IMR-90 (cell line): ENCODE data around the gene NAPB. TPM values are rescaled to one million over a fixed set of nuclear protein-coding genes. Genes with fewer than 3 reads are reported as not detected.

Source experiments
- ATAC-seq: fragments of 200-7000 bp; cut with Tn5 transposase; 2 replicates; pipeline ENCODE4 v1.9.1; 2020; ENCODE audit warnings: low read depth, mild to moderate bottlenecking, moderate library complexity
- BruUV-seq: library from RNA; stranded (reverse); fragments of 400-500 nt; replicated peaks from 2 replicates; lab custom pipeline; 2021; lab: Mats Ljungman, UMichigan
- CTCF ChIA-PET: fragments of 300-600 bp; formaldehyde crosslinking; extraction: SDS; loops from one replicate; lab custom pipeline; 2021; ENCODE audit warnings: antibody characterized with exemption; lab: Yijun Ruan, JAX
- POLR2A ChIA-PET: fragments of 300-600 bp; sonication (Branson Sonifier 250); formaldehyde crosslinking; loops from one replicate; lab custom pipeline; 2022; ENCODE audit warnings: antibody characterized with exemption; ENCODE audit not compliant: unreplicated experiment; lab: Charles Lee
- DNase-seq: peaks from one replicate; pipeline ENCODE4 v3.0.0; 2013
- H2AFZ ChIP-seq: replicated peaks from 2 replicates; pipeline ENCODE3; 2013; ENCODE audit warnings: low read length, mild to moderate bottlenecking; ENCODE audit not compliant: poor library complexity
- H2AK5ac ChIP-seq: 2 replicates; pipeline ENCODE4 v1.6.1; 2013; ENCODE audit warnings: low read depth, low read length, inconsistent platforms
- H2AK9ac ChIP-seq: replicated peaks from 2 replicates; pipeline ENCODE3; 2013; ENCODE audit warnings: mild to moderate bottlenecking, low read depth, low read length, moderate library complexity; ENCODE audit not compliant: poor library complexity
- H2BK120ac ChIP-seq: 2 replicates; pipeline ENCODE4 v1.6.1; 2013; ENCODE audit warnings: low read depth, low read length, inconsistent platforms
- H2BK15ac ChIP-seq: 3 replicates; pipeline ENCODE4 v1.6.1; 2013; ENCODE audit warnings: low read depth, low read length, inconsistent platforms
- H2BK20ac ChIP-seq: 2 replicates; pipeline ENCODE4 v1.6.1; 2013; ENCODE audit warnings: low read depth, mild to moderate bottlenecking, inconsistent platforms, low read length, moderate library complexity
- H2BK5ac ChIP-seq: 2 replicates; pipeline ENCODE4 v1.6.1; 2013; ENCODE audit warnings: mild to moderate bottlenecking, low read depth, low read length, inconsistent platforms; ENCODE audit not compliant: poor library complexity, severe bottlenecking
- H3K14ac ChIP-seq: replicated peaks from 2 replicates; pipeline ENCODE4 v1.6.1; 2013; ENCODE audit warnings: low read depth, low read length, inconsistent platforms
- H3K18ac ChIP-seq: 2 replicates; pipeline ENCODE4 v1.6.1; 2013; ENCODE audit warnings: low read depth, low read length, control low read depth
- H3K23ac ChIP-seq: 2 replicates; pipeline ENCODE4 v1.6.1; 2013; ENCODE audit warnings: low read depth, low read length, inconsistent platforms
- H3K27ac ChIP-seq: 2 replicates; pipeline ENCODE4 v1.5.1; 2013; ENCODE audit warnings: mild to moderate bottlenecking, control low read depth, low read length; ENCODE audit not compliant: insufficient read depth
- H3K27me3 ChIP-seq: 2 replicates; pipeline ENCODE4 v1.6.1; 2013; ENCODE audit warnings: low read length; ENCODE audit not compliant: control insufficient read depth, insufficient read depth
- H3K36me3 ChIP-seq: 2 replicates; pipeline ENCODE4 v1.6.1; 2013; ENCODE audit warnings: low read length, mixed read lengths; ENCODE audit not compliant: control insufficient read depth, insufficient read depth
- H3K4ac ChIP-seq: 2 replicates; pipeline ENCODE4 v1.6.1; 2013; ENCODE audit warnings: low read depth, low read length, inconsistent platforms
- H3K4me1 ChIP-seq: 2 replicates; pipeline ENCODE4 v1.6.1; 2013; ENCODE audit warnings: low read length, mixed read lengths; ENCODE audit not compliant: control insufficient read depth, insufficient read depth
- H3K4me2 ChIP-seq: 2 replicates; pipeline ENCODE4 v1.6.1; 2013; ENCODE audit warnings: low read depth, mild to moderate bottlenecking, control low read depth, low read length, moderate library complexity
- H3K4me3 ChIP-seq: 2 replicates; pipeline ENCODE4 v1.5.1; 2013; ENCODE audit warnings: low read depth, mild to moderate bottlenecking, control low read depth, low read length, moderate library complexity; ENCODE audit not compliant: insufficient read depth
- H3K56ac ChIP-seq: 2 replicates; pipeline ENCODE4 v1.6.1; 2013; ENCODE audit warnings: low read length, inconsistent platforms; ENCODE audit not compliant: insufficient read depth; ENCODE audit errors: extremely low read depth
- H3K79me1 ChIP-seq, 2 experiments: 2 replicates each; pipeline ENCODE4 v1.6.1; 2013; ENCODE audit warnings: low read length in 2 of 2, inconsistent platforms in 1 of 2, low read depth in 1 of 2
- H3K9ac ChIP-seq: 2 replicates; pipeline ENCODE4 v1.6.1; 2013; ENCODE audit warnings: low read depth, low read length, control low read depth
- H3K9me1 ChIP-seq: 2 replicates; pipeline ENCODE4 v1.6.1; 2013; ENCODE audit warnings: low read length, inconsistent platforms; ENCODE audit not compliant: insufficient read depth
- H3K9me3 ChIP-seq: 2 replicates; pipeline ENCODE4 v1.6.1; 2013; ENCODE audit warnings: low read length; ENCODE audit not compliant: control insufficient read depth, insufficient read depth
- H4K20me1 ChIP-seq: 2 replicates; pipeline ENCODE4 v1.6.1; 2013; ENCODE audit warnings: low read length, inconsistent platforms; ENCODE audit not compliant: insufficient read depth
- H4K5ac ChIP-seq: 2 replicates; pipeline ENCODE4 v1.6.1; 2013; ENCODE audit warnings: mild to moderate bottlenecking, low read depth, low read length, control low read depth
- H4K8ac ChIP-seq, 2 experiments: 2 replicates each; pipeline ENCODE4 v1.6.1; 2013; ENCODE audit warnings: low read depth in 2 of 2, low read length in 2 of 2, control low read depth in 1 of 2, inconsistent platforms in 1 of 2
- H4K91ac ChIP-seq: 2 replicates; pipeline ENCODE4 v1.6.1; 2013; ENCODE audit warnings: low read depth, low read length, inconsistent platforms; ENCODE audit not compliant: insufficient read depth
- MXI1 ChIP-seq: IDR thresholded peaks from 2 replicates; pipeline ENCODE4 v1.6.1; 2012; ENCODE audit warnings: low read depth, mild to moderate bottlenecking, low read length, moderate library complexity, borderline replicate concordance
- WGBS, 2 experiments: methylation state at CpG; one replicate each; pipeline versions ENCODE4 v1.1.5 to v1.1.7; 2013; ENCODE audit warnings: missing lambda C conversion rate in 2 of 2; ENCODE audit not compliant: insufficient read length in 1 of 2; ENCODE audit errors: extremely low coverage in 2 of 2; 5-methylcytosine and 5-hydroxymethylcytosine counted together
- dilution Hi-C: fragments of 300-500 bp; cut with HindIII; formaldehyde crosslinking; loops from one replicate; pipeline ENCODE4 v1.14.3; 2018; ENCODE audit warnings: low sequenced_read_pairs; ENCODE audit not compliant: unreplicated experiment
- in situ Hi-C: fragments of 300-500 bp; cut with MboI; formaldehyde crosslinking; loops from 3 replicates; pipeline ENCODE4 v1.14.3; 2019; ENCODE audit warnings: low sequenced_read_pairs, inconsistent platforms, mixed read lengths
- intact Hi-C: fragments of 100-400 bp; cut with micrococcal nuclease; formaldehyde crosslinking; loops from 2 replicates; pipeline ENCODE4 v1.10.0; 2022
- polyA plus RNA-seq, 3 experiments: library from polyadenylated mRNA; depleted of rRNA; stranded (reverse); fragments of >200 nt; gene quantifications; 2 replicates each; pipeline ENCODE4 v1.2.3, GENCODE V29; 2012; ENCODE audit warnings: low replicate concordance in 1 of 3
- total RNA-seq: library from RNA; depleted of rRNA; stranded (reverse); fragments of >200 nt; gene quantifications from 2 replicates; pipeline ENCODE4 v1.2.3, GENCODE V29; 2012

Gene NAPB
- total and polyA plus RNA-seq, 2 of the 4 experiments (the other 2 are of a cell fraction): 4.4 to 5.2 TPM

GRCh38 chr20:23369072-23369823 is 52.0 kb downstream of the NAPB start:
- peaks cover 40% of the 10 kb centered on the region; the same call in 1 of the 2 replicates for H4K20me1 ChIP-seq
- ATAC-seq: no peak
- no peak for TF ChIP-seq MXI1
- H2AK5ac ChIP-seq: no peak overlapping the region
- no peak overlapping the region for H4K5ac ChIP-seq
- no peaks in the 10 kb centered on the region for H3K9me3 ChIP-seq
- H3K27ac ChIP-seq: no peak overlapping the region
- no peak overlapping the region for H3K4me3 ChIP-seq
- no peaks in the 10 kb centered on the region for H3K27me3 ChIP-seq
- H3K9me1 ChIP-seq: peaks cover 6% of the 10 kb centered on the region
- H3K4me1 ChIP-seq: peaks cover 5% of the 10 kb centered on the region
- no peak overlapping the region for H2BK15ac ChIP-seq
- no peak overlapping the region for H3K23ac ChIP-seq
- no peak overlapping the region for H4K91ac ChIP-seq
- no peak overlapping the region for H3K9ac ChIP-seq
- no peak overlapping the region for H2AK9ac ChIP-seq
- in situ Hi-C loops (no loop called here), intact Hi-C loops (loop anchor here (5.0 kb wide), 1 partner anchor 33 kb away; no protein-coding TSS in a partner anchor), dilution Hi-C loops (no loop called here)
- no peak overlapping the region for H3K18ac ChIP-seq
- ChIA-PET POLR2A (no interaction called here), CTCF (no interaction called here)
- WGBS, 2 experiments: 96% methylated on average over 7 of the region's 14 CpGs; no CpG with 5 or more reads in 1 of the 2 experiments
- H2BK5ac ChIP-seq: no peak overlapping the region
- H3K79me1 ChIP-seq: peaks cover 31 to 73% of the 10 kb centered on the region in 2 experiments
- H2AFZ ChIP-seq: no peak overlapping the region
- H3K4me2 ChIP-seq: no peak overlapping the region
- no peak overlapping the region for H3K14ac ChIP-seq
- H3K56ac ChIP-seq: no peak overlapping the region
- H3K36me3 ChIP-seq: peaks cover 47% of the 10 kb centered on the region
- no peak overlapping the region for H3K4ac ChIP-seq
- H2BK120ac ChIP-seq: no peak overlapping the region
- no peak overlapping the region for H4K8ac ChIP-seq
- BruUV-seq: no TSS peak
- DNase-seq: no peak
- H2BK20ac ChIP-seq: no peak overlapping the region
